ENCODE results near the gene STRBP. TPM values are rescaled to one million over a fixed set of nuclear protein-coding genes. Genes with fewer than 3 reads are reported as not detected.

Gene STRBP
- total and polyA plus RNA-seq, 2 of the 4 experiments (the other 2 are of a cell fraction), result 2.1 to 2.5 TPM

- Histone ChIP-seq H3K36me3 (ENCODE audit: control insufficient read depth, insufficient read depth, low read length) (no peaks in the 10 kb centered on the region), H3K4ac (ENCODE audit: low read depth, low read length) (no peak overlapping the region), H2AK5ac (ENCODE audit: low read depth, low read length) (no peak overlapping the region), H3K9ac (ENCODE audit: low read depth, low read length) (no peak overlapping the region), H4K91ac (ENCODE audit: insufficient read depth, low read depth, low read length) (no peak overlapping the region), H3K27ac (ENCODE audit: insufficient read depth, low read length) (no peak overlapping the region), H3K9me3 (ENCODE audit: control insufficient read depth, insufficient read depth, low read length) (no peaks in the 10 kb centered on the region), H3K23ac (ENCODE audit: low read depth, low read length) (no peak overlapping the region), H3K9me1 (ENCODE audit: insufficient read depth, low read length) (no peaks in the 10 kb centered on the region), H3K4me1 (ENCODE audit: control insufficient read depth, insufficient read depth, low read length) (no peaks in the 10 kb centered on the region), H3K18ac (ENCODE audit: low read depth, low read length) (no peak overlapping the region), H2BK15ac (ENCODE audit: low read depth, low read length) (no peak overlapping the region), H2BK20ac (ENCODE audit: low read depth, low read length) (no peak overlapping the region), H2BK120ac (ENCODE audit: low read depth, low read length) (no peak overlapping the region), H2AK9ac (replicated peaks; ENCODE audit: low read depth, low read length, poor library complexity) (no peak overlapping the region), H3K14ac (replicated peaks; ENCODE audit: low read depth, low read length) (no peak overlapping the region), H3K56ac (ENCODE audit: extremely low read depth, insufficient read depth, low read length) (no peak overlapping the region), H2AFZ (replicated peaks; ENCODE audit: low read length, poor library complexity) (no peak overlapping the region), H3K27me3 (ENCODE audit: control insufficient read depth, insufficient read depth, low read length) (no peaks in the 10 kb centered on the region; the same call in 1 of the 2 replicates), H3K4me3 (ENCODE audit: insufficient read depth, low read depth, low read length) (no peak overlapping the region), H4K20me1 (ENCODE audit: insufficient read depth, low read length) (no peaks in the 10 kb centered on the region), H3K4me2 (ENCODE audit: low read depth, low read length) (no peak overlapping the region), H4K5ac (ENCODE audit: low read depth, low read length) (no peak overlapping the region), H4K8ac (ENCODE audit: low read depth in 2 of 2, low read length in 2 of 2) (no peak overlapping the region), H3K79me1 (ENCODE audit: low read depth in 1 of 2, low read length in 2 of 2) (no peaks in the 10 kb centered on the region), H2BK5ac (ENCODE audit: low read depth, low read length, poor library complexity, severe bottlenecking) (no peak overlapping the region)
- dilution Hi-C loops (cut with HindIII; ENCODE audit: low sequenced_read_pairs, unreplicated experiment), result no loop called here
- BruUV-seq (replicated peaks), result no TSS peak
- POLR2A ChIA-PET (ENCODE audit: unreplicated experiment), result no interaction called here
- intact Hi-C loops (cut with micrococcal nuclease), result no loop called here
- CTCF ChIA-PET, result interaction anchor here (1.1 to 2.2 kb wide), 2 partner anchors 10 to 16 kb away, joined by 3 to 8 read pairs; no protein-coding TSS in a partner anchor
- no CpG with 5 or more reads among the region's 1 CpG for WGBS, 2 experiments (ENCODE audit: extremely low coverage in 2 of 2, insufficient read length in 1 of 2)
- in situ Hi-C loops (cut with MboI; ENCODE audit: low sequenced_read_pairs), result no loop called here
- TF ChIP-seq POLR2A (IDR thresholded peaks at IDR 0.05; ENCODE audit: low read depth, low read length), result no peak
- TF ChIP-seq RCOR1 (IDR thresholded peaks at IDR 0.05; ENCODE audit: insufficient replicate concordance, low read length), result no peak
- TF ChIP-seq USF2 (IDR thresholded peaks at IDR 0.05; ENCODE audit: low read depth, low read length), result no peak
- TF ChIP-seq CTCF (conservative IDR thresholded peaks at IDR 0.05; ENCODE audit: low read depth, low read length), result no peak
- no peak for TF ChIP-seq MAZ (IDR thresholded peaks at IDR 0.05; ENCODE audit: borderline replicate concordance, low read depth, low read length)
- TF ChIP-seq CHD1 (IDR thresholded peaks at IDR 0.05; ENCODE audit: low read depth, low read length), result no peak
- TF ChIP-seq CEBPB (IDR thresholded peaks at IDR 0.05; ENCODE audit: low read depth, low read length), result no peak
- TF ChIP-seq SMC3 (IDR thresholded peaks at IDR 0.05; ENCODE audit: low read depth, low read length), result no peak
- TF ChIP-seq MXI1 (IDR thresholded peaks at IDR 0.05; ENCODE audit: borderline replicate concordance, low read depth, low read length), result no peak
- no peak for TF ChIP-seq NFE2L2 (IDR thresholded peaks at IDR 0.05; ENCODE audit: low read depth, low read length)
- TF ChIP-seq FOS (IDR thresholded peaks at IDR 0.05; ENCODE audit: low read depth, low read length), result no peak
- no peak for TF ChIP-seq BHLHE40 (IDR thresholded peaks at IDR 0.05; ENCODE audit: low read depth, low read length)
- TF ChIP-seq RFX5 (IDR thresholded peaks at IDR 0.05; ENCODE audit: low read depth, low read length), result no peak
- ATAC-seq (ENCODE audit: low read depth), result no peak
- DNase-seq, result no peak
Measured at GRCh38 chr9:123235448-123235847, 32.9 kb downstream of the STRBP start.

Data from IMR-90 (cell line).